PC-3 (cell line): ENCODE results near the gene TOGARAM2. TPM values are rescaled to one million over a fixed set of nuclear protein-coding genes. Genes with fewer than 3 reads are reported as not detected.
A peak's percentile ranks its signal among the peaks of the same experiment; 100 is the strongest.

Experiments used
- ATAC-seq: fragments of 200-7000 bp; cut with Tn5 transposase; 2 replicates; pipeline ENCODE4 v1.9.1; 2020; ENCODE audit warnings: mild to moderate bottlenecking, moderate library complexity
- BruUV-seq: library from RNA; stranded (reverse); fragments of 400-500 nt; replicated peaks from 2 replicates; lab custom pipeline; 2021; lab: Mats Ljungman, UMichigan
- CTCF ChIA-PET: fragments of 300-600 bp; sonication (Branson Sonifier 250); formaldehyde crosslinking; loops from one replicate; lab custom pipeline; 2022; ENCODE audit warnings: antibody characterized with exemption; lab: Charles Lee
- POLR2A ChIA-PET: fragments of 300-600 bp; sonication (Branson Sonifier 250); formaldehyde crosslinking; loops from one replicate; lab custom pipeline; 2022; ENCODE audit warnings: antibody characterized with exemption; ENCODE audit not compliant: unreplicated experiment; lab: Charles Lee
- DNase-seq: peaks from one replicate; pipeline ENCODE4 v3.0.0-alpha.2; 2015
- H2AFZ ChIP-seq: fragments of 300-600 bp; sonication (generic); 2 replicates; pipeline ENCODE4 v1.6.0; 2016; ENCODE audit warnings: antibody characterized with exemption, low read length
- H3F3A ChIP-seq: fragments of 300-600 bp; sonication (generic); one replicate; pipeline ENCODE4 v1.6.0; 2017; ENCODE audit warnings: antibody characterized with exemption, low read length, control low read depth, mild to moderate bottlenecking; ENCODE audit not compliant: unreplicated experiment
- H3K27ac ChIP-seq: fragments of 300-600 bp; sonication (generic); 2 replicates; pipeline ENCODE4 v1.5.1; 2016; ENCODE audit warnings: mild to moderate bottlenecking, low read length
- H3K27me3 ChIP-seq: fragments of 300-600 bp; sonication (generic); 2 replicates; pipeline ENCODE4 v1.6.1; 2016; ENCODE audit warnings: low read length, mixed read lengths
- H3K36me3 ChIP-seq: fragments of 300-600 bp; sonication (generic); 2 replicates; pipeline ENCODE4 v1.6.1; 2016; ENCODE audit warnings: low read depth, mixed run types, low read length, mixed read lengths
- H3K4me1 ChIP-seq: fragments of 300-600 bp; sonication (generic); 2 replicates; pipeline ENCODE4 v1.5.1; 2016; ENCODE audit warnings: low read length; ENCODE audit not compliant: insufficient read depth
- H3K4me2 ChIP-seq: fragments of 300-600 bp; sonication (generic); 2 replicates; pipeline ENCODE4 v1.6.0; 2016; ENCODE audit warnings: low read length
- H3K4me3 ChIP-seq: fragments of 300-600 bp; sonication (generic); 2 replicates; pipeline ENCODE4 v1.5.1; 2016; ENCODE audit warnings: mild to moderate bottlenecking, low read length, mixed read lengths
- H3K79me2 ChIP-seq: fragments of 300-600 bp; sonication (generic); 2 replicates; pipeline ENCODE4 v1.6.1; 2017; ENCODE audit warnings: low read length, mixed read lengths
- H3K9ac ChIP-seq: fragments of 300-600 bp; sonication (generic); 2 replicates; pipeline ENCODE4 v1.6.0; 2016; ENCODE audit warnings: mild to moderate bottlenecking, low read length
- H3K9me2 ChIP-seq: fragments of 300-600 bp; sonication (generic); replicated peaks from 2 replicates; pipeline ENCODE4 v1.6.1; 2016; ENCODE audit warnings: mixed run types, low read length, mixed read lengths
- H3K9me3 ChIP-seq: fragments of 300-600 bp; sonication (generic); 2 replicates; pipeline ENCODE4 v1.6.1; 2016; ENCODE audit warnings: low read length, mixed read lengths
- H4K20me1 ChIP-seq: fragments of 300-600 bp; sonication (generic); 2 replicates; pipeline ENCODE4 v1.6.1; 2016; ENCODE audit warnings: low read length, mixed read lengths
- EZH2 ChIP-seq: fragments of 300-600 bp; sonication (generic); IDR thresholded peaks from one replicate; pipeline ENCODE4 v1.6.1; 2017; ENCODE audit warnings: antibody characterized with exemption, mild to moderate bottlenecking, low read length; ENCODE audit not compliant: unreplicated experiment
- EZH2phosphoT487 ChIP-seq: fragments of 300-600 bp; sonication (generic); IDR thresholded peaks from 2 replicates; pipeline ENCODE4 v1.6.1; 2018; ENCODE audit warnings: mild to moderate bottlenecking, antibody characterized with exemption, low read length, borderline replicate concordance
- intact Hi-C: fragments of 100-400 bp; cut with micrococcal nuclease; formaldehyde crosslinking; loops from 2 replicates; pipeline ENCODE4 v1.9.0; 2023
- total RNA-seq: library from RNA; depleted of rRNA; stranded (reverse); fragments of >200 nt; gene quantifications from 2 replicates; pipeline ENCODE4 v1.2.3, GENCODE V29; 2014
- TF ChIP-seq, protein P1 (sequence below): fragments of 300-600 bp; sonication (generic); conservative IDR thresholded peaks from 2 replicates; pipeline ENCODE4 v1.5.1; 2017; ENCODE audit warnings: antibody characterized with exemption, low read depth, mild to moderate bottlenecking, low read length

The TOGARAM2 gene
- total RNA-seq, 1 experiment from 2014 or later = not detected

GRCh38 chr2:28949617-28950305, 31.3 kb upstream of the TOGARAM2 start:
- intact Hi-C loops = loop anchor here (10.0 kb wide), 1 partner anchor 345 kb away; no protein-coding TSS in a partner anchor
- Histone ChIP-seq H3K9me2 (no peaks in the 10 kb centered on the region), H3K4me2 (no peak overlapping the region), H3K36me3 (peaks cover 40% of the 10 kb centered on the region), H4K20me1 (peaks cover 10% of the 10 kb centered on the region; the same call in 1 of the 2 replicates), H2AFZ (no peak overlapping the region), H3K9ac (no peak overlapping the region), H3K4me1 (peaks cover 24% of the 10 kb centered on the region), H3K27me3 (no peaks in the 10 kb centered on the region), H3K4me3 (no peak overlapping the region), H3K27ac (no peak overlapping the region), H3K79me2 (no peaks in the 10 kb centered on the region), H3F3A (no peaks in the 10 kb centered on the region), H3K9me3 (no peaks in the 10 kb centered on the region)
- no peak for TF ChIP-seq EZH2
- TF ChIP-seq, protein P1, sequence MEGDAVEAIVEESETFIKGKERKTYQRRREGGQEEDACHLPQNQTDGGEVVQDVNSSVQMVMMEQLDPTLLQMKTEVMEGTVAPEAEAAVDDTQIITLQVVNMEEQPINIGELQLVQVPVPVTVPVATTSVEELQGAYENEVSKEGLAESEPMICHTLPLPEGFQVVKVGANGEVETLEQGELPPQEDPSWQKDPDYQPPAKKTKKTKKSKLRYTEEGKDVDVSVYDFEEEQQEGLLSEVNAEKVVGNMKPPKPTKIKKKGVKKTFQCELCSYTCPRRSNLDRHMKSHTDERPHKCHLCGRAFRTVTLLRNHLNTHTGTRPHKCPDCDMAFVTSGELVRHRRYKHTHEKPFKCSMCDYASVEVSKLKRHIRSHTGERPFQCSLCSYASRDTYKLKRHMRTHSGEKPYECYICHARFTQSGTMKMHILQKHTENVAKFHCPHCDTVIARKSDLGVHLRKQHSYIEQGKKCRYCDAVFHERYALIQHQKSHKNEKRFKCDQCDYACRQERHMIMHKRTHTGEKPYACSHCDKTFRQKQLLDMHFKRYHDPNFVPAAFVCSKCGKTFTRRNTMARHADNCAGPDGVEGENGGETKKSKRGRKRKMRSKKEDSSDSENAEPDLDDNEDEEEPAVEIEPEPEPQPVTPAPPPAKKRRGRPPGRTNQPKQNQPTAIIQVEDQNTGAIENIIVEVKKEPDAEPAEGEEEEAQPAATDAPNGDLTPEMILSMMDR = no peak
- TF ChIP-seq EZH2phosphoT487 = no peak
- ATAC-seq = no peak
- CTCF ChIA-PET = interaction anchor here (0.6 kb wide), 1 partner anchor 129 kb away, joined by 8 read pairs; no protein-coding TSS in a partner anchor
- POLR2A ChIA-PET = interaction anchor here (0.6 to 0.8 kb wide), 2 partner anchors 311 to 411 kb away, joined by 5 read pairs; no protein-coding TSS in a partner anchor
- DNase-seq = peak; percentile 22
- BruUV-seq = no TSS peak

GRCh38 chr2:28950941-28951630, 30.0 kb upstream of the TOGARAM2 start:
- no peak overlapping the region for H3K27ac ChIP-seq
- peak; percentile 25 for DNase-seq
- no peak for ATAC-seq
- no peak overlapping the region for H3K4me3 ChIP-seq
- no peaks in the 10 kb centered on the region for H3F3A ChIP-seq
- H3K4me1 ChIP-seq = peaks cover 24% of the 10 kb centered on the region
- intact Hi-C loops = loop anchor here (10.0 kb wide), 1 partner anchor 344 kb away; no protein-coding TSS in a partner anchor
- CTCF ChIA-PET = no interaction called here
- H3K9me3 ChIP-seq = no peaks in the 10 kb centered on the region
- H3K4me2 ChIP-seq = no peak overlapping the region
- H3K27me3 ChIP-seq = no peaks in the 10 kb centered on the region
- peaks cover 6% of the 10 kb centered on the region; the same call in 1 of the 2 replicates for H4K20me1 ChIP-seq
- no peak overlapping the region for H2AFZ ChIP-seq
- POLR2A ChIA-PET = no interaction called here
- no peaks in the 10 kb centered on the region for H3K79me2 ChIP-seq
- no peak overlapping the region for H3K9ac ChIP-seq
- peaks cover 29% of the 10 kb centered on the region for H3K36me3 ChIP-seq
- H3K9me2 ChIP-seq = no peaks in the 10 kb centered on the region
- TF ChIP-seq, protein P1 = no peak
- no peak for TF ChIP-seq EZH2
- no TSS peak for BruUV-seq
